ENCODE data around the gene GPATCH2.
"Not testable (repeated sequence)": the region's sequence is repeated elsewhere in the genome, so short reads cannot be mapped to it uniquely, and the experiment has no call there.

The GPATCH2 gene

GRCh38 chr1:217524787-217525520, 105.9 kb downstream of the GPATCH2 start:
- DNase-seq = peak; percentile 55

GRCh38 chr1:217523921-217524320, 107.0 kb downstream of the GPATCH2 start:
- not testable (repeated sequence) for DNase-seq

GRCh38 chr1:217522277-217522676, 108.6 kb downstream of the GPATCH2 start:
- no peak for DNase-seq

GRCh38 chr1:217521317-217521716, 109.6 kb downstream of the GPATCH2 start:
- no peak for DNase-seq

GRCh38 chr1:217506878-217507277, 124.0 kb downstream of the GPATCH2 start:
- DNase-seq = peak; percentile 67

GRCh38 chr1:217498209-217498608, 132.7 kb downstream of the GPATCH2 start:
- no peak for DNase-seq

GRCh38 chr1:217495249-217495648, 135.6 kb downstream of the GPATCH2 start:
- no peak for DNase-seq

GRCh38 chr1:217494767-217495166, 136.1 kb downstream of the GPATCH2 start:
- DNase-seq = no peak

- DNase-seq = peak; percentile 44
These were observed 137.6 kb downstream of the GPATCH2 start for GRCh38 chr1:217493290-217493689.

GRCh38 chr1:217484871-217485270, 146.0 kb downstream of the GPATCH2 start:
- no peak for DNase-seq

GRCh38 chr1:217482356-217483102, 148.4 kb downstream of the GPATCH2 start:
- DNase-seq = peak; percentile 89

GRCh38 chr1:217478450-217478849, 152.4 kb downstream of the GPATCH2 start:
- no peak for DNase-seq

- DNase-seq = no peak
These were observed 158.0 kb downstream of the GPATCH2 start for GRCh38 chr1:217472915-217473314.

- no peak for DNase-seq
These were observed 159.5 kb downstream of the GPATCH2 start for GRCh38 chr1:217471403-217471802.

- DNase-seq = no peak
These were observed 160.9 kb downstream of the GPATCH2 start for GRCh38 chr1:217469983-217470382.

- DNase-seq = no peak
These were observed 165.8 kb downstream of the GPATCH2 start for GRCh38 chr1:217465102-217465501.

- DNase-seq = no peak
These were observed 168.2 kb downstream of the GPATCH2 start for GRCh38 chr1:217462666-217463065.

- peak; percentile 7 for DNase-seq
These were observed 168.7 kb downstream of the GPATCH2 start for GRCh38 chr1:217462159-217462558.

- DNase-seq = no peak
These were observed 173.9 kb downstream of the GPATCH2 start for GRCh38 chr1:217457016-217457415.

GRCh38 chr1:217456261-217456660, 174.6 kb downstream of the GPATCH2 start:
- DNase-seq = no peak

- no peak for DNase-seq
These were observed 177.1 kb downstream of the GPATCH2 start for GRCh38 chr1:217453816-217454215.

- no peak for DNase-seq
These were observed 181.5 kb downstream of the GPATCH2 start for GRCh38 chr1:217449370-217449769.

- DNase-seq = no peak
These were observed 187.0 kb downstream of the GPATCH2 start for GRCh38 chr1:217443845-217444244.

- no peak for DNase-seq
These were observed 193.5 kb downstream of the GPATCH2 start for GRCh38 chr1:217437376-217437775.

Measured in HCEC 1CT (cell line).